NCI-H526 (cell line): Measurements from ENCODE around the gene PRLH.

ENCODE experiments used
- DNase-seq, 2 experiments: peaks; one replicate each; lab custom pipeline; 2025; lab: John Stamatoyannopoulos, UW

The PRLH gene, protein sequence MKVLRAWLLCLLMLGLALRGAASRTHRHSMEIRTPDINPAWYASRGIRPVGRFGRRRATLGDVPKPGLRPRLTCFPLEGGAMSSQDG

GRCh38 chr2:237566401-237567235 lies at the start of gene PRLH:
Gene PRLH, plus strand, starts transcription at chr2:237566574. Its CDS starts 0 bp downstream, at chr2:237566574.
- DNase-seq: no peak

DNA sequence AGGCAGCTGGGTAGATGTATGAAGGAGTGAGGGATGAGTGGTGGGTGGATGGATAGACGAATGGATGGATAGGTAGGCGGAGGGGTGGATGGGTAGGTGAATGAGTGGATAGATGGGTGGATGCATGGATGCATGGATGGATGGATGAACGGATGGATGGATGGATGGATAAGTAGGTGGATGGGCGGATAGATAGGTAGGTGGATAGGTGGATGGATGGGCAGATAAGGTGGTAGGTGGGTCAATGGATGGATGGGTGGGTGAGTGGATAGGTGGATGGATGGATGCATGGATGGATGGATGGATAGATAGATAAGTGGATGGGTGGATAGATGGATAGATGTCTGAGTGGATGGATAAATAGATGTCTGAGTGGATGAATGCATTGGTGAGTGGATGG lies 49.2 kb upstream of the PRLH start:
- no peak for DNase-seq

DNA sequence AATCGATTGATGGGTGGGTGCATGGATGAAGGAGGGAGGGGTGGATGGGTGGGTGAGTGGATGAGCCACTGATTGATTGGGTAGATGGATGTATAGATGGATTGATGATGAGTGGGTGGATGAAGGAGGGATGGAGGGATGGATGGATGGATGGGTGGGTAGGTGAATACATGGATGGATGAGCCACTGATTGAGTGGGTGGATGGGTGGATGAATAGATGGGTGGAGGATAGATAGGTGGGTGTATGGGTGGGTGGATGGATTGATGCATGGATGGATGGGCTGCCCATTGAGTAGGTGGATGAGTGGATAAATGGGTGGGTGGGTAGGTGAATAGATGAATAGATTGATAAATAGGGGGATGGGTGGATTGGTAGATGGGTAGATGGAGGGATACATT lies 48.4 kb upstream of the PRLH start:
- DNase-seq: no peak

- no peak for DNase-seq
Measured at GRCh38 chr2:237519506-237520245, 46.7 kb upstream of the PRLH start.

DNA sequence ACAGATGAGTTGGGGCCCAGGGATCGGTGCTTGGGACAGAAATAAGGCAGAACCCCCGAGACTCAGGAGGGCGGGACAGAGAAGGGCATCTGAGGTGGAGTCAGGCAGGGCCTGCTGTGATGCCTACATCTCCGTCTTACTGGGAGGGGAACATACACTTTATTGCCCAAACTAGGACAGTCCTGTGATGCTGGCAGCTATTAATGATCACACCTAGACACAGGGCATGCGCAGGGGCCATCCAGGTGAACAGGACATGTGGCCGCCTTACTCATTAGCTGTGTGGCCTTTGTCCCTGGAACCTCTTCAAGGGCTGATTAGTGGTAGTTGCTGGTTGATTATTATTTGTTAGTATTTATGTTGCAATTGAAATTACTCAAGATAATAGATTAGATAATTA lies 46.1 kb upstream of the PRLH start:
- DNase-seq: no peak

DNA sequence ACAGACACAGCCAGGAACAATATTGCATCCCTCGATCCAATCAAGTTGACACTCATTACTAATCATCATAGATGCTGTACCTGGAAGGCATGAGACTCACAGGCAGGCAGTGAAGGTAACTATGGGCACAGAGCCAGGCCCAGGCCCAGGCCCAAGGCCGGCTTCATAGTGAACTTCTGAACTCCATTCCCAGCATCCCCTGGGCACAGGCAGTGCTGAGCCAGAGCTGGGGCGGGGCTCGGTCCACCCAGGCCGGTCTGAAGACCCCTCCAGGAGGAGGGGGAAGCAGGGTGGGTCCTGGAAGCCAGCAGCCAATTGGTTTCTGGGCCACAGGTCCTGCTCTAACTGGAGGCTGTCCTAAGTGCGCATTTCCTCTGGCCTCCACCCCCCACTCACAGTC lies 41.7 kb upstream of the PRLH start:
- DNase-seq: no peak

GRCh38 chr2:237525559-237526157 lies 40.7 kb upstream of the PRLH start:
- DNase-seq: no peak

GRCh38 chr2:237527233-237527632 lies 39.1 kb upstream of the PRLH start:
- DNase-seq: no peak

DNA sequence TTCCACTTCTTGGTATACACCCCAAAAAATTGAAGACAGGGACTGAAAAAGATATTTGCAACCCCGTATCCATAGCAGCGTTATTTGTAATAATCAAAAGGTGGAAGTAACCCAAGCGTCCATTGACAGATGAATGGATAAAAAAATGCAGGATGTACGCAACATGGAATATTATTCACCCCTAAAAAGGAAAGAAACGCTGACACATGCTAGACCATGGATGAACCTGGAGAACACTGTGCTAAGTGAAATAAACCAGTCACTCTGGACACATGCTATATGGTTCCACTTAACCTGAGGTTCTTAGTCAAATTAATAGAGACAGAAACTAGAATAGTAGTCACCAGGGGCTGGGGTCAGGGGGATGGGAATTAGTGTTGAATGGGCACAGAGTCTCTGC lies 38.6 kb upstream of the PRLH start:
- no peak for DNase-seq

- no peak for DNase-seq
Measured at GRCh38 chr2:237529452-237530402, 36.6 kb upstream of the PRLH start.

- no peak for DNase-seq
Measured at GRCh38 chr2:237530472-237531433, 35.6 kb upstream of the PRLH start.

DNA sequence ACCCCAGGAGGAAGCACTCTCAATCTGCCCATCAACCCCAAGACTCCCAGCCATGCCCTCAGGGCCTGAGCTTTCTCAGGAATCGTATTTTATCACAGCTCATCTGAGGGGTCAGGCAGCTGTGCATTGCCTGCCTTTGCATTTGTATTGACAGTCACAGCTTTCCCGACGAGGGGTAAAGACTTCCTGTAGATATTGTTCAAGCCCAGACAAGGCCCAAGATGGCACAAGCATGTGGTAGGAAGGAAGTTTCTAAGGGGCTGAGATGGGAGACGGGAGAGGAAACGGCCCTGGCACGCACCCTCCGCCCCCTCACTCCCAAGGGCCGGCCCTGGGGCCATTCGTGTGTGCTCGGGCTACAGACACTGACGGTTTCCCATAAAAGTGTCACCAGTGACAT lies 34.2 kb upstream of the PRLH start:
- DNase-seq: no peak

GRCh38 chr2:237533668-237534161 lies 32.7 kb upstream of the PRLH start:
- DNase-seq: no peak

- DNase-seq: no peak
Measured at GRCh38 chr2:237534380-237534779, 32.0 kb upstream of the PRLH start.

DNA sequence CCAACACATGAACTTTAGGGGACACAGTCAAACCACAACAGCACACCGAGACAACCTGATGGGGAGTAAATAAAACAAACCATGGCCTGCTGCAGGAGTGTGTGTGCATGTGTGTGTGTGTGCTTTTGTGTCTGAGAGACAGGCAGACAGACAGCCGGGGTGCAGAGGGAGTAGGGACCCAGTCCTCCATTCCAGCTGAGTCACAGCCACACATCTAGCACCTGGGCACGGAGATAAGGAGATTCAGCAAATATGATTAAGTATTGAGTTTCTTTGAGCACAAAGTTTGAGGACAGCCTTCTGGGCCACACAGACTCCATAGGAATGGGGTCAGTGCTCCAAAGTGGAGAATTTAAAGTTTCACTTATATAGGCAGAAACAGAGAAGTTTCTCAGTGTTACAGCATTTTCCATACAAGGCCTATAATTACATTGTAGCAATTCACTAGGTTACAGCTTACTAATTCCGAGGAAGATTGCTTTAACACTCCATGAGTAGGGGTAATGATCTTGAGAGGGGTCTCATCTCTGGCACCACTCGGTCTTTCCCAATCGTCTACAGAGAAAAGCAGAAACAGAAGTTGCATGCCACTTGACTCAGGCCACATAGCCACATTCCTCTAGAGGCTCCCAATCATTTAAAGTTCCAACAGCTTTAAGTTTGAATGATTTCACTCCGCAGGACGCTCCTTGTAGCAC lies 30.8 kb upstream of the PRLH start:
- no peak for DNase-seq

- DNase-seq: no peak
Measured at GRCh38 chr2:237536083-237536415, 30.3 kb upstream of the PRLH start.

GRCh38 chr2:237536617-237537016 lies 29.8 kb upstream of the PRLH start:
- DNase-seq: no peak

DNA sequence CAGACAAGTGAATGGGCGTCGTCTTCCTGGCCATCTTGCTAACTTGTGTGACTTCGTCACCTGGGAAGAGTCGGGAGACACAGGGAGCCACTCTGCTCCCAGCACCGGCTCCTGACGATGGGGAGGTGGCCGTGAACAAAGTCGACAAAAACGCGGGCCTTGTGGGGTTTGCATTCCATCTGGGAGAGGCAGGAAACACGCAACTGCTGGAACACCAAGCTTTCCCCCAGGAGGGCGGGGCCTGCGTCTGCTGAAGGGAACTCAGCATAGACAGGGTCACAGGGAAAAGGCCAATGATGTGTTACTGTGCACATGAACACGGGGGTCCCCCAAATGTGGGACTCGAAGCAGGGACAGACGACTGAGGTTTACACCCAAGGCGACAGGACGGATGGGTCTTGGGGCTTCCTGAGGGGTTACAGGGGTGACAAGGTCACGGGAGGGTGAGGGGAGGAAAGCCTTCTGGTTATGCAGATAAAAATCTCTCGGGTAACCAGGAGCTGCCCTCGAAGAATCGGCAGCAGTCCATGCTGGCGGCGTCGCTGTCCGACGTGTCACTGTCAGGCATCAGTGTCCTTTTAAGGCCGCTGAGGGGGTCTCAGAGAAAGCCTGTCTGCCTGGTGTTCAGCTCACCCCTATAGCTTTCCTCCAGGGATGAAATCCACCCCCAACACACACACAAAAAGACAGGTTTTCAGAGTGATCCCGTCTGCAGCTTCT lies 28.2 kb upstream of the PRLH start:
- no peak for DNase-seq

GRCh38 chr2:237538901-237539300 lies 27.5 kb upstream of the PRLH start:
- DNase-seq: no peak
